Measurements from ENCODE around the gene DAB2IP. TPM values are rescaled to one million over a fixed set of nuclear protein-coding genes. Genes with fewer than 3 reads are reported as not detected.

Gene DAB2IP
- total RNA-seq, 1 donor from 2014 or later, result 11.9 TPM

DNA sequence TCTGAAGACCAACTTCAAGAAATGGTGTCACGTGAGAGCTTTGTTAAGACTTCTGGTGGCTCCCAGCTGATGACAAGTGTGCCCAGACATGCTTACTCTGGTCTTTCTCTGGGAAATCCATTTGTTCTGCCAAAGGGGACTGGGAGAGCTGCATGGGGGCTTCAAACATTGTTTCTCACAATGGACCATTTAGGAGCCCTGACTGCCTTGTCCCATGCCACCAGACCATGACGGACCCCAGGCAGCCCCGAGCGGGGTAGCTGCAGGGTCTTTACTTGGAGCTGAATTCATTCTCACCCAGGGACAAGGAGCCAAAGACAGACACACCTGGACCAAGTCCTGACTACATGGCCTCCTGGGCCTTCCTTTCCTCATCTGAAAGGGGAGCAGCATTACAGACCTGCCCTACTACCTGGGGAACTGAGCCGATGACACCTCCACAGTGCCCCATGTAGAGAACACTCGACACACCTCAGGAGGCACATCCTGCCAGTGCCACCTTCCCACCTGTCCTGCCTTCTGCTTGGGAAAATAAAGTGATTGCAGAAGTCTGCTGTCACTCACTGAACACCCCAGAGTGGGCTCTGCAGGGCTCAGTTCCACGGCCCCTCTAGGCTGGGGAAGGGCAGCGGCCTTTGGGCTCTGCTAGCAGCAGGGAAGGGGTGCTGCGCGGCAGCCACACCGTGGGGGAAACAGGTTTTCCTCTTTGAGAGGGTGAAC is 169.0 kb downstream of the DAB2IP start:
- DNase-seq, result no peak

DNA sequence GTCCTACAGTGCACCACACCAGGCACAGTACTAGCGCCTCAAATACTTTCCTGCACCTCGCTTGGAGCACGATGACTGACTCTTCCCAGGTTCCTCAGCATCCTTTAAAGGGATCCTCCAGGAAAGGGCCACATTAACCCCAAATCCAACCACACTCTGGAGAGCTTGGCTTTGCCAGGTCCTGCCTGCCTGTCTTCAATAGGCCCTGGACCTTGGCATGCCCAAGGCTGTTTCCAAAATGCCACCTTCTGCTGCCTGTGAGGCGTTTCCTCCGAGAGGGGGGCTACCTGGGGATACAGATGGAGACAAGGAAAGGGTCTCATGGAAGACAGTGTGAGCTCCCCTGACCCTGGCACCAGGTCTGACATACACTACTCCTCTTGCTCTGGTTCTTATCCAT is 169.9 kb downstream of the DAB2IP start:
- no peak for DNase-seq

DNA sequence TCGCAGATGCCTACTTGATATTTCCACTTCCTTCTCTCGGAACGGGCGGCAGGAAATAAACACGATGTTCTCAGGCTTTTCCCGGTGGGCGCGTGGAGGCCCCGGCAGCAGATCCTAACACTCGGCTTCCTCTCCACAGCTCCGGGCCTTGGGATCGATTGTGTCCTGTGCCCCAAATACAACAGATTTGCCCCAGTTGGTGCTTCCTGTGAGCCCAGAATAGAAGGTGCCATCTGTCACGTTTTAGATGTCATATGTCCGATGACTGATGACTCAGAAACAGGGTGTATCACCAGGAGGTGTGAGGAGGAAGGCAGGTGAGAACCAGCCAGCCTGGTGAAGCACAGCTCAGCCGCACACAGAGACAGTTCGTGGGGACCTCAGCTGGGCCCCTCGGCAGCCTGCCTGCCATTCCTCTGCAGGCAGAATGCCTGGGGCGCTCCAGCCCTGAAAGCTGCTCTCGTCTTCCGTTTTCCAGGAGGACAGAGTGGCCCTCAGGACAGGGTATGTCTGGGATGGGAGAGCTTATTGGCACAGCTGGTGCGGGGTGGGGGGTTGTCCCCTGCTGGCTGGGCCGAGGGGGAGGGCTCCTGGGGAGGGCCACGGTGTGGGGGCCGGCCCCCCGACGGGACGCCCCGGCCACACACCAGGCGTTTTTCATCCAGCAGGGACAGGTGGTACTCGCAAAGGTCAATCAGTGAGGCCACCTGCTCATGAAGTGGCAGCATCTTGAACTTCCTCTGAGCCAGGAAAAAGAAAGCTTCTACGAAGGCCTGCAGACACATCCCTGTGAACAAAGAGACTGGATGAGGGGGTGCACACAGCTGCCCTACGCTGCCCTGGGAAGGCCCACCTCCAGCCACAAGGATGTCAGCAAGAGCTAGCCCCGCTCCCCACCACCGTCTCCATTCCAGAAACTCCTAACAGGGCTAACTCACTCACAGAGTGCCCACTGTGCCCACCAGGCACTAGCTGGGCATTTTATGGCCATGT is 171.0 kb downstream of the DAB2IP start:
- DNase-seq, result peak; percentile 27

DNA sequence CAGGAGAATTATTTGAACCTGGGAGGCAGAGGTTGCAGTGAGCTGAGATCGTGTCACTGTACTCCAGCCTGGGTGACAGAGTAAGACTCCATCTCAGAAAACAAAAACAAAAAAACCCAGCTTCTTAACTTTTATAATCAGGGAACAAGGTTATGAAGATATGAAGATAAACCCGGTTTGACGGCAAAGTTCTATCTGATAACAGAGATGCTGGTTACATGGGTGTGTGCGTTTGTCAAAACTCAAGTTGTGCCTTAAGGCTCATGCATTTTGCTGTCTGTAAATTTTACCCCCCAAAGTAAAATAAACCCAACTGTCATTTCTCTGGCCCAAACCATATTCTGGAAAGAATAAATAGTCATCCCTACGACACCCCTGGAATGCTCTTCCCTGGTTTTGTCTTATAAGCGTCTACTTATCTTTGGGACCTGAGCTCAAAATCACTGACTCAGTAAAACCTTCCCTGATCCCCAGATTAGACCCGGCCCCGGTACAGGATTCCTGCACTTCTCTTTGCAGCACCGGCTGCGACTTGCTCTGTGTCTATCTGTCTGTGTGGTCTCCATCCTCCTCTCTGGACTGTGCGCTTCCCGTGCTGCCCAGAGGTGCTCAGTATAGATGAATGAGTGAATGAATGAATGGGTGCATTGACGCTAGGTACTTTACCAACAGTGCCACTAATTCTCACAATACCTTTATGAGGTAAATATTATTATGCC is 172.2 kb downstream of the DAB2IP start:
- DNase-seq, result no peak

DNA sequence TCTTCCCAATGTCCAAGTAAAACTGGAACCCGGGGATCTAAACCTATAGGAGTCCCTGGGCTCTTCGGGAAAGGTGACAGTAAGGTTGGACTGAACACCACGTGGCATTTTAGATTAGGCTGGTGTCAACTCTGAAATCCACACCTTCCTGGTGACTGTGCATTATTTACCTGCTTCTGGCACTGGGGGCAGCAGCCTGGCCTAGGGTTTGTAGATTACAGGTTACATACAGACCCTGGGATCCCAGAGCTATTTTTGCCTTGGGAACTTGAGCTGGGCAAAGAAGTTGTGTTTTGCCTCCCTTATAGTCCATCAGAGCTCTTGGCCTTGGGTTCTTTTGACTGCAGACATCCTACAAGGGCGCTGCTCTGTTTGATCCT is 173.2 kb downstream of the DAB2IP start:
- no peak for DNase-seq

DNA sequence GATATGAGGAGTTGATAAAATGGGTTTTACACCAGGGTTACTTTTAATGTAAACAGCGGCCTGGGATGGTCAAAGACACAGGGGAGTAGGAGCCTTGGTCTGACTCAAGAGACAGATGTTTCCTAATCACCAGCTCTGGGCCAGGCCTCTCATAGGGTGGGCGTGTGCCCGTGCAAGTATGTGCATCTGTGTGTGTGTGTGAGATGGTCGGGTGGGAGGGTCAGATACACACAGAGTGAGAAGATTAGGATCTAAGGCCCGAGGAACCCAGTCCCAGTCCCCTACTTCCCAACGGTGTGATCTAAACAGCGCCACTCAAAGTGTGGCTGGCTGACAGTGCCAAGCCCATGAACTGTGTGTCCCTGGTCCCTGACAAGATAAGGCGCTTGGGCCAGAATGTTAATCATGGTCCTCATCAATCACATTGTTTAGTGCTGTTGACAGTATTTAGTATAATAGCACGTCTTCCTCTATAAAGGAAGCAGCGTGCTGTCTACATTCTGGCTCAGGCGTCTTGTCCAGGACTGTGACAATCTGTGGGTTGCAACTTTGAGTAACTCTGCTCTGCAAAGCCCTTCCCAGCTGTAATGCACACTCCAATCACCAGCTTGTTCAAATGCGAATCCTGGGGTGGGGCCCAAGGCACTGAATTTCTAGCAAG is 173.7 kb downstream of the DAB2IP start:
- DNase-seq, result no peak

DNA sequence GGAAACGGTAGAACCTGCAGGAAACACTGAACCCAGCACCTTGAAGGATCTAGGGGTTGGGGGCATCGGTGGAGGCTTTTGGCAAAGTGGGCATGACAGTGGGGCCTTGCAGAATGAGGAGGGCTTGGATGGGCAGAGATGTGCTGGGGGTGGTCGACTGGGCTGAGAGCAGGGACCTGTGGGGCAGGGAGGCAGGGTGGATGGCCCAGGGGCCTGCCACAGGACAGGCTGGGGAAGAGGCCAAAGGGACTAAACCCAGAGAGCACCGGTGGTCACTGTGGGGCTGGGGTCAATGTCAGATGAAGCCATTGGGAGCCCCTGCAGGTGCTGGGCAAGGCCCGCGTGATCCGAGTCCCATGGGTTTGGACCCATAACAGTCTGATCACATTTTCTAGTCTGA is 175.3 kb downstream of the DAB2IP start:
- no peak for DNase-seq

DNA sequence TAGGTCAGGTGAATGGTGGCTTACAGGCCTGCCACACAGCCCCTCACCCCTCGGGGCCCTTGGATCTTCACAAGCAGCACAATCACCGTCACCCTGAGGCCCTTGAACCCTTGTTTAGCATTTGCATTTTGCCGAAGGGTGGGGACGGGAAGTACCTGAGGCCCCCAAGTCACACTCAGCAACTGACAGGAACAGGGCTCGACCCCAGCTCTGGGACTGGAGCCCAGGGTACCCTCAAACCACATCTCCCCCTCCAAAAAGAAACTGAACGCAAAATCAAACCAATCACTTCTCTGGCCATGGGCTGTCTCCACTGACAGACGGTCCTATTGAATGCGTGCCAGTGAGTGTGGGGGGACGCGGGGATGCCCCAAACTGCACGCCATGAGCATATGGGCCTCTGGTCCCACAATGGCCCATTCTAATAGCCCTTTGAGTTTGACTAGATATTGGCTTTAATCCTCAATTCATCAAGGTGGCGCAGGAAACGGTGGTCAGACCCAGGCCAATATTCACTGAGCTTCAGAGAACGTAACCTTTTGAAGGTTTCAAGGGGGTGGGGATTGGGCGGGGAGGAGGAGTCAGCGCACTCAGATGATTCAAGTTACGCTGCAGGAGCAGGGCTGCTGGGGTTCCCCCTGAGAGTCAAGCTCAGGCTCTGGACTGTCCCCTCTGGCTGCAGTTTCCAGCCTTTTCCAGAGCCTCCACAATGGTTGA is 176.0 kb downstream of the DAB2IP start:
- DNase-seq, result no peak

DNA sequence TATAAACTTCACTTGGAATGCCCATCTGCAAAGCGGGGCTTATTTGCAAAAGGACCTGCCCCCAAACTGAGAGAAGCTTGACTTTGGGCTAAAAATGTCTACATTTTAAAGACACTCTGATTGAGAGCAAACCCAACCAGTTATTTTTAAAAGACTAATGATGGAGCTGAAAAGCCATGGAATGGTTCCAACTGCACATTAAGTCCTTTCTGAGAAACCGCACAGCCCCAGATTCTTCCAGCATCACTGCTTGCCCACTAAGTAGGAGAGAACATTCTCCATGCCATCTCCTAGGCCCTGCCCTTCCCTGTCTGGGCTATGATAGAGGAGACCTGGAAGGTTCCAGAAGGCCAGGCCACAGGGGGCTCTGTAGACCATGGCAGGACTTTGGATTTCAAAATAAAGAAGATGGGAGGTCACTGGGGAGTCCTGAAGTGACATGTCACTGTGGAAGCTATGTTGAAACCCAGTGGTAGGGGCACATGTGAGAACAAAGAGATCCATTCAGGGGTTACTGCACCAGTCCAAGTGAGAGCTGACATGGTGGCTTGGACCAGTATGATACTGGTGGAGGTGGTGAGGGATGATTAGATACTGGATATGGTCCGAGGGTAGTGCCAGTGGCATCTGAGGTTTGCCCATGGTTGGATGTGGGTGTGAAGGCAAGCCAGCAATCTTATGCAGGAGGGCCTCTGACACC is 179.2 kb downstream of the DAB2IP start:
- DNase-seq, result no peak

DNA sequence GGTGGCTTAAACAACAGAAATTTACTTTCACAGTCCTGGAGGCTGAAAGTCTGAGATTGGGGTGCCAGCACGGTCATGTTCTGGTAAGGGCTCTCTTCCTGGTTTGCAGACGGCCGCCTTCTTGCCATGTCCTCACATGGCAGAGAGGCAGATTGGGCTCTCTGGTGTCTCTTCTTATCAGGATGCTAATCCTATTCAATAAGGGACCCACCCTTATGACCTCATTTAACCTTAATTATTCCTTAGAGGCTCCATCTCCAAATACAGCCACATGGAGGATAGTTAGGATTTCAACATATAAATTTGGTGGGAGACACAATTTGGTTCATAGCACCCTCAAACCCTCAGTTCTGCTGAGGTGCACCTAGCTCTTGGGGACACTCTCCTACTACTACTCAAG is 180.4 kb downstream of the DAB2IP start:
- no peak for DNase-seq

DNA sequence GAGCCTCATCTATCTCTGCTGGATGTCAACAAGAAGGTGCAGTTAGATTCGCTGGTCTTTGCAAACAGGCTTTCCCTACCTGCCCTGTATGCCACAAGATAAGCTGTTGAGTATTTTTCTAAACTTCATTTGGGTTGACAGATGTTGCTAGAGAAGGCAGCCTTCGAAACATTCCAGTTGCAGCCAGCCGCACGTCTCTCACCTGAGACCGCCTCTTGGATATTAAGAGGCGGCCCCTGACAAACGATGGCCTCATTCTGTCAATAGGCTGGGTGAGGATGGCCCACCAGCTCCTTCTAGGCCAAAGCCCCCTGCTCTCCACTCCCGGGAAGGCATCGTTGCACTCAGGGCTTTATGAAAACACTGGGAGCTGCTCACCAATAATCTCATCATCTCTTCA is 181.6 kb downstream of the DAB2IP start:
- DNase-seq, result no peak

Other genes starting within 250 kb of the DAB2IP start
- 2.3 TPM for gene GGTA1, start 151.8 kb upstream of the DAB2IP start, total RNA-seq

All from occipital lobe (tissue), 2 donors.